HepG2 (cell line): Measurements from ENCODE around the gene TMEM63B. TPM values are rescaled to one million over a fixed set of nuclear protein-coding genes. Genes with fewer than 3 reads are reported as not detected.
A peak's percentile ranks its signal among the peaks of the same experiment; 100 is the strongest.

Source experiments
- KMT2B ChIP-seq: IDR thresholded peaks from 2 replicates; pipeline ENCODE4 v1.6.1; 2016; ENCODE audit warnings: missing genetic modification reagents, missing compliant biosample characterization
- POGZ ChIP-seq: sonication (generic); formaldehyde crosslinking; IDR thresholded peaks from 2 replicates; pipeline ENCODE4 v1.4.0; 2020; ENCODE audit warnings: mild to moderate bottlenecking, missing genetic modification reagents
- SIN3A ChIP-seq: IDR thresholded peaks from 2 replicates; pipeline ENCODE4 v1.6.1; 2011; ENCODE audit warnings: low read depth, mild to moderate bottlenecking, control low read depth, low read length, borderline replicate concordance
- ZNF138 ChIP-seq: sonication (generic); formaldehyde crosslinking; IDR thresholded peaks from 2 replicates; pipeline ENCODE4 v1.5.0; 2020; ENCODE audit warnings: mild to moderate bottlenecking, low read depth, missing genetic modification reagents
- ZNF775 ChIP-seq: sonication (generic); formaldehyde crosslinking; IDR thresholded peaks from 2 replicates; pipeline ENCODE4 v1.4.0; 2020; ENCODE audit warnings: missing genetic modification reagents, mild to moderate bottlenecking, moderate library complexity, borderline replicate concordance
- ZNF781 ChIP-seq: sonication (generic); formaldehyde crosslinking; IDR thresholded peaks from 2 replicates; pipeline ENCODE4 v1.5.1; 2020; ENCODE audit warnings: borderline replicate concordance, mild to moderate bottlenecking, missing genetic modification reagents; ENCODE audit errors: not compliant biosample characterization
- polyA plus RNA-seq, 8 experiments: library from polyadenylated mRNA; depleted of rRNA in 3 of 8; stranded (reverse) in 7 of 8; unstranded in 1 of 8; fragments of >200 nt; fragmentation: Illumina TruSeq in 4 of 8; extraction: Trizol in 4 of 8; gene quantifications; 2 replicates each; pipeline versions ENCODE4 v1.2.1 to v1.2.3, GENCODE V29; 2011 to 2016; ENCODE audit warnings: low read depth in 4 of 8, missing spikeins in 1 of 8, mixed read lengths in 1 of 8; ENCODE audit not compliant: insufficient read depth in 1 of 8
- total RNA-seq, 5 experiments: library from RNA; depleted of rRNA; stranded (reverse); fragments of >200 nt; fragmentation: Illumina TruSeq; extraction: Trizol; gene quantifications; 2 replicates each; pipeline ENCODE4 v1.2.3, GENCODE V29; 2016; ENCODE audit warnings: low read depth in 1 of 5
- TF ChIP-seq, protein P1 (sequence below): sonication (generic); formaldehyde crosslinking; IDR thresholded peaks from 2 replicates; pipeline ENCODE4 v1.5.1; 2020; ENCODE audit warnings: mild to moderate bottlenecking, missing genetic modification reagents, moderate library complexity

Gene TMEM63B
- total and polyA plus RNA-seq, 2 of the 13 experiments (the other 11 are each of a cell fraction or from before 2014, with no cell fraction given), result 27.4 to 75.8 TPM

DNA sequence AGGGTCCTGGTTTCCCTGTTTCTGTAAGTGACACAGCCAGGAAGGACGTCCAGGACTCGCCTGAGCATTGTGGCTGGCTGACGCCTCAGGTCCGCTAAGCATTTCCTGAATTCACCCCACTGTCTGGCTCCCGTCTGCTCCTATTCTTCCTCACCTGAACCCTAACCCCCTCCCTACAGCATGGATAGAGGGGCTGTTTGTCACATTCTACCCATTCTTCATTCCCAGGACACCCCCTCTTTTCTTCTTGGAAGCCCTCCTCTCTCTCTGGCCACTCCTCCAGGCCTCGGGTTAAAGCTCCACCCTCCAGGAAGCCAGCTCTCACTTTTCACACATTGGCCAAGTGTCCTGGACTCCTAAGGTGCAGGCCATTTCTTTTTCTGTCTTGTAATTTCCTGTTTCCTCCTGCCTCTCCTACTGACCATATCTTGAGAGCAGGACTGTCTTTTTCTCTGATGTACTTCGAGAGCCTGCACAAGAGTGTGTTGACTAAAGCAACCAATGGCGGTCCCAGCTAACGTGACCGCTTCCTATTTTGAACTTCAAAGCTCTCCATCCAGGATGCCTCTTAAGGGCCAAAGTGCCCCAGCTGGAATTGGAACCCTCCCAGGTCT is 65.2 kb downstream of the TMEM63B start (continued):
- TF ChIP-seq ZNF138 (0 out of 2 replicates have a peak, but pooled peaks have one; percentile 48), ZNF781 (CRISPR knock-in tag) (no peak), KMT2B (CRISPR knock-in tag) (peak; percentile 52; the same call in 1 of the 2 replicates), POGZ (CRISPR knock-in tag) (peak; percentile 14; the same call in 1 of the 2 replicates), SIN3A (peak; percentile 58; the same call in 1 of the 2 replicates), ZNF775 (CRISPR knock-in tag) (no peak)
- TF ChIP-seq, protein P1, sequence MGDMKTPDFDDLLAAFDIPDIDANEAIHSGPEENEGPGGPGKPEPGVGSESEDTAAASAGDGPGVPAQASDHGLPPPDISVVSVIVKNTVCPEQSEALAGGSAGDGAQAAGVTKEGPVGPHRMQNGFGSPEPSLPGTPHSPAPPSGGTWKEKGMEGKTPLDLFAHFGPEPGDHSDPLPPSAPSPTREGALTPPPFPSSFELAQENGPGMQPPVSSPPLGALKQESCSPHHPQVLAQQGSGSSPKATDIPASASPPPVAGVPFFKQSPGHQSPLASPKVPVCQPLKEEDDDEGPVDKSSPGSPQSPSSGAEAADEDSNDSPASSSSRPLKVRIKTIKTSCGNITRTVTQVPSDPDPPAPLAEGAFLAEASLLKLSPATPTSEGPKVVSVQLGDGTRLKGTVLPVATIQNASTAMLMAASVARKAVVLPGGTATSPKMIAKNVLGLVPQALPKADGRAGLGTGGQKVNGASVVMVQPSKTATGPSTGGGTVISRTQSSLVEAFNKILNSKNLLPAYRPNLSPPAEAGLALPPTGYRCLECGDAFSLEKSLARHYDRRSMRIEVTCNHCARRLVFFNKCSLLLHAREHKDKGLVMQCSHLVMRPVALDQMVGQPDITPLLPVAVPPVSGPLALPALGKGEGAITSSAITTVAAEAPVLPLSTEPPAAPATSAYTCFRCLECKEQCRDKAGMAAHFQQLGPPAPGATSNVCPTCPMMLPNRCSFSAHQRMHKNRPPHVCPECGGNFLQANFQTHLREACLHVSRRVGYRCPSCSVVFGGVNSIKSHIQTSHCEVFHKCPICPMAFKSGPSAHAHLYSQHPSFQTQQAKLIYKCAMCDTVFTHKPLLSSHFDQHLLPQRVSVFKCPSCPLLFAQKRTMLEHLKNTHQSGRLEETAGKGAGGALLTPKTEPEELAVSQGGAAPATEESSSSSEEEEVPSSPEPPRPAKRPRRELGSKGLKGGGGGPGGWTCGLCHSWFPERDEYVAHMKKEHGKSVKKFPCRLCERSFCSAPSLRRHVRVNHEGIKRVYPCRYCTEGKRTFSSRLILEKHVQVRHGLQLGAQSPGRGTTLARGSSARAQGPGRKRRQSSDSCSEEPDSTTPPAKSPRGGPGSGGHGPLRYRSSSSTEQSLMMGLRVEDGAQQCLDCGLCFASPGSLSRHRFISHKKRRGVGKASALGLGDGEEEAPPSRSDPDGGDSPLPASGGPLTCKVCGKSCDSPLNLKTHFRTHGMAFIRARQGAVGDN (CRISPR knock-in tag), result peak; percentile 28; the same call in 1 of the 2 replicates
